Transverse colon (tissue), 4 donors: ENCODE data around the gene GMDS. TPM values are rescaled to one million over a fixed set of nuclear protein-coding genes. Genes with fewer than 3 reads are reported as not detected.

Source experiments
- DNase-seq: peaks from one replicate; pipeline ENCODE4 v3.0.0-alpha.2; 2019
- H3K27ac ChIP-seq, 4 donors: fragments of 200-600 bp; sonication (generic); 2 replicates each; pipeline ENCODE4 v1.5.1; 2016 to 2018; ENCODE audit warnings: inconsistent platforms in 4 of 4
- H3K27me3 ChIP-seq: fragments of 200-600 bp; sonication (generic); 2 replicates; pipeline ENCODE4 v1.5.1; 2017; ENCODE audit warnings: inconsistent platforms
- H3K36me3 ChIP-seq, 4 donors: fragments of 200-600 bp; sonication (generic); 2 replicates each; pipeline ENCODE4 v1.5.1; 2017 to 2019; ENCODE audit warnings: inconsistent platforms in 4 of 4
- H3K4me1 ChIP-seq, 4 donors: fragments of 200-600 bp; sonication (generic); 2 replicates each; pipeline ENCODE4 v1.5.1; 2017 to 2020; ENCODE audit warnings: inconsistent platforms in 4 of 4
- H3K4me3 ChIP-seq, 4 donors: fragments of 200-600 bp; sonication (generic); 1 replicate in 1 of 4; 2 replicates in 3 of 4; pipeline versions ENCODE4 v1.5.1 to v1.6.1; 2017 to 2019; ENCODE audit warnings: inconsistent platforms in 4 of 4
- H3K9me3 ChIP-seq, 2 donors: fragments of 200-600 bp; sonication (generic); 2 replicates each; pipeline ENCODE4 v1.5.1; 2017 to 2019; ENCODE audit warnings: inconsistent platforms in 2 of 2
- CTCF ChIP-seq, 5 experiments: fragments of 200-600 bp in 3 of 5; fragments of 450-650 bp in 2 of 5; sonication (generic) in 3 of 5; IDR thresholded peaks; 1 replicate in 2 of 5; 2 replicates in 3 of 5; pipeline ENCODE4 v1.5.1; 2016 to 2017; ENCODE audit warnings: antibody characterized with exemption in 5 of 5, inconsistent platforms in 3 of 5, mild to moderate bottlenecking in 2 of 5, moderate library complexity in 1 of 5
- EP300 ChIP-seq: sonication (generic); formaldehyde crosslinking; IDR thresholded peaks from one replicate; pipeline ENCODE4 v1.6.1; 2017; ENCODE audit warnings: antibody characterized with exemption, low read depth
- POLR2A ChIP-seq: fragments of 450-650 bp; IDR thresholded peaks from one replicate; pipeline ENCODE4 v1.6.1; 2016; ENCODE audit warnings: antibody characterized with exemption, mild to moderate bottlenecking, moderate library complexity
- POLR2AphosphoS5 ChIP-seq, 3 donors: sonication (generic); formaldehyde crosslinking; IDR thresholded peaks; one replicate each; pipeline ENCODE4 v1.6.1; 2016; ENCODE audit warnings: antibody characterized with exemption in 3 of 3
- WGBS, 2 donors: methylation state at CpG; one replicate each; pipeline ENCODE4 v1.1.5; 2018; ENCODE audit warnings: low coverage in 1 of 2; 5-methylcytosine and 5-hydroxymethylcytosine counted together
- in situ Hi-C, 4 donors: fragments of 200-750 bp; cut with MboI; loops; one replicate each; pipeline versions ENCODE4 v1.15.0 to v1.15.1; 2017; ENCODE audit warnings: low sequenced_read_pairs in 3 of 4, low pct_ligation_motif_present in 1 of 4, low pct_unique_long_range_greater_than_20kb in 1 of 4
- intact Hi-C: fragments of 100-400 bp; cut with DNase I; formaldehyde crosslinking; loops from one replicate; pipeline ENCODE4 v1.15.1; 2023; ENCODE audit warnings: low total_unique reads
- total RNA-seq, 4 donors: library from RNA; depleted of rRNA; stranded (reverse); fragments of >200 nt; gene quantifications; one replicate each; pipeline ENCODE4 v1.1.0, GENCODE V29; 2016

The GMDS gene
- total RNA-seq, 4 donors from 2014 or later: 66.2 to 546 (median 102) TPM

GRCh38 chr6:1749041-1749440 lies 496.4 kb downstream of the GMDS start:
- no peaks in the 10 kb centered on the region for H3K27me3 ChIP-seq
- intact Hi-C loops: no loop called here
- in situ Hi-C loops: no loop called here
- DNase-seq: peak; percentile 44
- 77% methylated on average over 6 of the region's 6 CpGs; no CpG with 5 or more reads in 1 of the 2 donors for WGBS, 2 donors
- H3K9me3 ChIP-seq: no peaks in the 10 kb centered on the region
- TF ChIP-seq EP300 (no peak), POLR2A (no peak), CTCF (IDR thresholded peaks at IDR 0.05) (no peak), POLR2AphosphoS5 (IDR thresholded peaks at IDR 0.05) (no peak)
- peak overlapping the region in 3 of 4 donors; percentile 21 to 36 (median 31) for H3K27ac ChIP-seq
- H3K36me3 ChIP-seq: no peaks in the 10 kb centered on the region
- no peaks in the 10 kb centered on the region for H3K4me1 ChIP-seq
- peak overlapping the region in 1 of 4 donors; percentile 13 for H3K4me3 ChIP-seq

GRCh38 chr6:1747531-1747930 lies 497.9 kb downstream of the GMDS start:
- WGBS, 2 donors: 80 to 90% methylated on average over 5 of the region's 5 CpGs
- no peaks in the 10 kb centered on the region for H3K36me3 ChIP-seq
- in situ Hi-C loops: no loop called here
- H3K4me1 ChIP-seq: no peaks in the 10 kb centered on the region
- no peaks in the 10 kb centered on the region for H3K9me3 ChIP-seq
- DNase-seq: no peak
- TF ChIP-seq CTCF (IDR thresholded peaks at IDR 0.05) (no peak), EP300 (no peak), POLR2A (no peak), POLR2AphosphoS5 (IDR thresholded peaks at IDR 0.05) (no peak)
- intact Hi-C loops: no loop called here
- no peaks in the 10 kb centered on the region for H3K27me3 ChIP-seq
- no peak overlapping the region for H3K4me3 ChIP-seq
- no peak overlapping the region for H3K27ac ChIP-seq

- TF ChIP-seq POLR2A: no peak
- TF ChIP-seq EP300: no peak
- TF ChIP-seq CTCF (IDR thresholded peaks at IDR 0.05): no peak
- no peak for TF ChIP-seq POLR2AphosphoS5 (IDR thresholded peaks at IDR 0.05)
- H3K36me3 ChIP-seq: no peaks in the 10 kb centered on the region
- in situ Hi-C loops: no loop called here
- H3K27ac ChIP-seq: no peak overlapping the region
- H3K27me3 ChIP-seq: no peaks in the 10 kb centered on the region
- intact Hi-C loops: no loop called here
- no peak overlapping the region for H3K4me3 ChIP-seq
- DNase-seq: no peak
- H3K9me3 ChIP-seq: no peaks in the 10 kb centered on the region
- no peaks in the 10 kb centered on the region for H3K4me1 ChIP-seq
- WGBS, 2 donors: 97% methylated on average over 4 of the region's 4 CpGs; no CpG with 5 or more reads in 1 of the 2 donors
These were observed 498.4 kb downstream of the GMDS start for GRCh38 chr6:1747003-1747402.

- TF ChIP-seq CTCF (IDR thresholded peaks at IDR 0.05) (no peak), POLR2AphosphoS5 (IDR thresholded peaks at IDR 0.05) (no peak), POLR2A (no peak), EP300 (no peak)
- no peak overlapping the region for H3K27ac ChIP-seq
- no peaks in the 10 kb centered on the region for H3K9me3 ChIP-seq
- in situ Hi-C loops (no loop called here), intact Hi-C loops (no loop called here)
- H3K4me3 ChIP-seq: no peak overlapping the region
- DNase-seq: no peak
- H3K36me3 ChIP-seq: no peaks in the 10 kb centered on the region
- no peaks in the 10 kb centered on the region for H3K27me3 ChIP-seq
- no peaks in the 10 kb centered on the region for H3K4me1 ChIP-seq
- 89 to 90% methylated on average over 5 to 8 of the region's 8 CpGs for WGBS, 2 donors
These were observed 499.6 kb downstream of the GMDS start for GRCh38 chr6:1745814-1746213.
